Panc1 (cell line): ENCODE measurements around the gene PERCC1. TPM values are rescaled to one million over a fixed set of nuclear protein-coding genes. Genes with fewer than 3 reads are reported as not detected.

Experiments used
- ATAC-seq: fragments of 200-7000 bp; cut with Tn5 transposase; 2 replicates; pipeline ENCODE4 v1.9.1; 2020; ENCODE audit warnings: mild to moderate bottlenecking, moderate library complexity
- BruUV-seq: library from RNA; stranded (reverse); fragments of 400-500 nt; replicated peaks from 2 replicates; lab custom pipeline; 2021; lab: Mats Ljungman, UMichigan
- CTCF ChIA-PET: fragments of 300-600 bp; sonication (Branson Sonifier 250); formaldehyde crosslinking; loops from one replicate; lab custom pipeline; 2022; ENCODE audit warnings: antibody characterized with exemption; lab: Charles Lee
- POLR2A ChIA-PET: fragments of 300-600 bp; sonication (Branson Sonifier 250); formaldehyde crosslinking; loops from one replicate; lab custom pipeline; 2022; ENCODE audit warnings: antibody characterized with exemption; lab: Charles Lee
- DNase-seq: peaks from one replicate; pipeline ENCODE4 v3.0.0-alpha.2; 2010; ENCODE audit warnings: low read depth, low spot score
- H3K27ac ChIP-seq: 2 replicates; pipeline ENCODE4 v1.5.1; 2011; ENCODE audit warnings: mild to moderate bottlenecking, low read length, inconsistent platforms
- H3K27me3 ChIP-seq: fragments of 200-500 bp; sonication (Bioruptor generic); 2 replicates; pipeline ENCODE4 v1.6.0; 2014; ENCODE audit warnings: low read length, inconsistent platforms; ENCODE audit not compliant: control insufficient read depth, insufficient read depth
- H3K36me3 ChIP-seq: fragments of 200-500 bp; sonication (Bioruptor generic); 2 replicates; pipeline ENCODE4 v1.5.1; 2014; ENCODE audit warnings: inconsistent platforms, mild to moderate bottlenecking, low read length, moderate library complexity; ENCODE audit not compliant: control insufficient read depth, insufficient read depth
- H3K4me1 ChIP-seq: 2 replicates; pipeline ENCODE4 v1.5.1; 2011; ENCODE audit warnings: inconsistent platforms, mild to moderate bottlenecking, low read length, moderate library complexity; ENCODE audit not compliant: control insufficient read depth, insufficient read depth
- H3K4me3 ChIP-seq, 2 experiments: 2 replicates each; pipeline ENCODE4 v1.5.1; 2011 to 2012; ENCODE audit warnings: low read depth in 2 of 2, low read length in 2 of 2, mild to moderate bottlenecking in 2 of 2, inconsistent platforms in 1 of 2, moderate library complexity in 1 of 2
- H3K9me3 ChIP-seq: fragments of 200-500 bp; sonication (Bioruptor generic); 2 replicates; pipeline ENCODE4 v1.5.1; 2014; ENCODE audit warnings: low read depth, mild to moderate bottlenecking, inconsistent platforms, low read length, moderate library complexity; ENCODE audit not compliant: control insufficient read depth, insufficient read depth
- CTCF ChIP-seq: fragments of 450-650 bp; IDR thresholded peaks from 2 replicates; pipeline ENCODE4 v1.5.1; 2017; ENCODE audit warnings: mild to moderate bottlenecking
- POLR2AphosphoS5 ChIP-seq: IDR thresholded peaks from 2 replicates; pipeline ENCODE4 v1.6.1; 2012; ENCODE audit warnings: mild to moderate bottlenecking, low read depth, low read length, moderate library complexity
- REST ChIP-seq, 2 experiments: IDR thresholded peaks; 2 replicates each; pipeline ENCODE4 v1.6.1; 2011 to 2012; ENCODE audit warnings: low read depth in 2 of 2, control low read depth in 1 of 2, low read length in 1 of 2, mild to moderate bottlenecking in 1 of 2, moderate library complexity in 1 of 2; ENCODE audit not compliant: insufficient read depth in 1 of 2
- SIN3A ChIP-seq: IDR thresholded peaks from 2 replicates; pipeline ENCODE4 v1.6.1; 2012; ENCODE audit warnings: low read depth, mild to moderate bottlenecking, low read length, moderate library complexity, borderline replicate concordance; ENCODE audit not compliant: insufficient read depth
- TCF7L2 ChIP-seq: IDR thresholded peaks from 2 replicates; pipeline ENCODE4 v1.6.1; 2011; ENCODE audit warnings: mild to moderate bottlenecking, low read depth, low read length, inconsistent platforms
- in situ Hi-C: cut with HindIII; loops from 2 replicates; pipeline ENCODE4 v1.10.0; 2016; ENCODE audit warnings: low sequenced_read_pairs, low pct_unique_long_range_greater_than_20kb
- intact Hi-C: fragments of 100-400 bp; cut with micrococcal nuclease; formaldehyde crosslinking; loops from one replicate; pipeline ENCODE4 v1.10.0; 2022; ENCODE audit not compliant: unreplicated experiment
- total RNA-seq: library from RNA; stranded (reverse); gene quantifications from one replicate; pipeline ENCODE4 v1.2.1, GENCODE V29; 2021; ENCODE audit not compliant: unreplicated experiment

Gene PERCC1
- total RNA-seq, 1 experiment from 2014 or later: not detected

DNA sequence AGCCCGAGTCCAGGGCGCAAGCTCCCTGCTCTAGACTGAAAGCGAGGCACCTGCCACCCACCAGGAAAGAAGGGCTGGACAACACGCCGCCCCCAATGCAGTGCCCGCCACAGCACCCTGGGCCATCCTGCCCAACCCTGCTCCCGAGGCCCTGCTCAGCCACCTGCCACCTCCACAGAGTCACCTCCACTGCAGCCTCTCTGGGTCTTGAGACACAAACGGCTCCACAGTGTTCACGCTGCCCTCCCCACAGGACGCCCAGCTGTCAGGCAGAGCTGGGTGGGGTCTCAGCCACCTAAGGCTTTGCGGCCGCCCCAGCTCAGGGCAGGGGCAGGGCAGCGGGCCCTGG lies 34.7 kb downstream of the PERCC1 start:
- H3K9me3 ChIP-seq: no peaks in the 10 kb centered on the region
- H3K36me3 ChIP-seq: no peaks in the 10 kb centered on the region
- ATAC-seq (no peak), DNase-seq (no peak)
- TF ChIP-seq CTCF (no peak), REST (IDR thresholded peaks at IDR 0.05; ENCODE audit: insufficient read depth in 1 of 2, low read depth in 2 of 2, low read length in 1 of 2) (no peak), TCF7L2 (no peak), SIN3A (no peak), POLR2AphosphoS5 (no peak)
- no peaks in the 10 kb centered on the region for H3K27me3 ChIP-seq
- H3K27ac ChIP-seq: no peak overlapping the region
- H3K4me3 ChIP-seq: no peak overlapping the region
- intact Hi-C loops: no loop called here
- peaks cover 7% of the 10 kb centered on the region; the same call in 1 of the 2 replicates for H3K4me1 ChIP-seq
- POLR2A ChIA-PET: no interaction called here
- CTCF ChIA-PET: no interaction called here
- BruUV-seq: no TSS peak
- in situ Hi-C loops: no loop called here

DNA sequence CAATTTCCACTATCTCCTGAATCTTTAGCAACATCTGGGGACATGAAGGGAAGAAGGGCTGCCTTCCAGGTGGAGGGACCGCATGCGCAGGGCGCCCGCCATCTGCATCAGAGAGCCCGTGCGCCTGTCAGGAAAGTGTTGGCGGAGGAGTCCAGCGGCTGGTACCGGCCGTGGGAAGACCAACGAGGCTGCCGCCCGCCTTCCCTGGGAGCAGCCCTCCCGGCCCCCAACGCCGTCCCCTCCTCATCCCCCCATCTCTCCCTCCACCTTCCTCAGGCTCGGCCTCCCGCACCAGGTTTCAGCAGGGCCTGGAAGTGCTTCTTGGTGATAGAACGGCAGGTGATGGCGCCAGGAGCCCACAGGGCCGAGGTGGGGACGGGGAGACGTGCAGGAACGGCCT lies 35.2 kb downstream of the PERCC1 start:
- ChIA-PET CTCF (interaction anchor here (0.6 kb wide), 1 partner anchor 189 kb away, joined by 7 read pairs; no protein-coding TSS in a partner anchor), POLR2A (no interaction called here)
- H3K4me3 ChIP-seq: no peak overlapping the region
- no peak for DNase-seq
- ATAC-seq: no peak
- no peak overlapping the region for H3K27ac ChIP-seq
- no peaks in the 10 kb centered on the region for H3K27me3 ChIP-seq
- no peaks in the 10 kb centered on the region for H3K9me3 ChIP-seq
- BruUV-seq: no TSS peak
- TF ChIP-seq REST (IDR thresholded peaks at IDR 0.05; ENCODE audit: insufficient read depth in 1 of 2, low read depth in 2 of 2, low read length in 1 of 2) (no peak), TCF7L2 (no peak), CTCF (no peak), SIN3A (no peak), POLR2AphosphoS5 (no peak)
- intact Hi-C loops: no loop called here
- H3K4me1 ChIP-seq: peaks cover 7% of the 10 kb centered on the region; the same call in 1 of the 2 replicates
- in situ Hi-C loops: no loop called here
- no peaks in the 10 kb centered on the region for H3K36me3 ChIP-seq
